GM19025 (cell line): Measurements from ENCODE around the gene DCST2.
"Not testable (repeated sequence)": the region's sequence is repeated elsewhere in the genome, so short reads cannot be mapped to it uniquely, and the experiment has no call there.

ENCODE experiments used
- ATAC-seq: cut with Tn5 transposase; IDR thresholded peaks from one replicate; pipeline ENCODE4 v1.9.1; 2021; ENCODE audit warnings: mild to moderate bottlenecking, low read depth, moderate library complexity; ENCODE audit not compliant: unreplicated experiment

Gene DCST2

GRCh38 chr1:155000726-155001424, 32.7 kb downstream of the DCST2 start:
- ATAC-seq: peak; percentile 31

GRCh38 chr1:155000411-155000725, 33.2 kb downstream of the DCST2 start:
- no peak for ATAC-seq

- ATAC-seq: no peak
These were observed 33.8 kb downstream of the DCST2 start for GRCh38 chr1:154999571-155000410.

- ATAC-seq: no peak
These were observed 34.6 kb downstream of the DCST2 start for GRCh38 chr1:154998818-154999570.

GRCh38 chr1:154998201-154998780, 35.3 kb downstream of the DCST2 start:
- ATAC-seq: no peak

- ATAC-seq: no peak
These were observed 36.4 kb downstream of the DCST2 start for GRCh38 chr1:154996966-154997701.

GRCh38 chr1:154995301-154995983, 38.1 kb downstream of the DCST2 start:
- not testable (repeated sequence) for ATAC-seq

GRCh38 chr1:154994591-154994990, 39.0 kb downstream of the DCST2 start:
- ATAC-seq: no peak

- ATAC-seq: no peak
These were observed 39.4 kb downstream of the DCST2 start for GRCh38 chr1:154994269-154994587.

GRCh38 chr1:154993572-154994268, 39.9 kb downstream of the DCST2 start, which contains the start of gene LENEP:
Gene LENEP (plus strand): TSS chr1:154993586. CDS start chr1:154993608, 22 bp downstream.
- no peak for ATAC-seq

- no peak for ATAC-seq
These were observed 40.6 kb downstream of the DCST2 start for GRCh38 chr1:154992721-154993571.

GRCh38 chr1:154990276-154990675, 43.3 kb downstream of the DCST2 start:
- no peak for ATAC-seq

- ATAC-seq: no peak
These were observed 44.3 kb downstream of the DCST2 start for GRCh38 chr1:154989195-154989860.

GRCh38 chr1:154988058-154988954, 45.3 kb downstream of the DCST2 start:
- ATAC-seq: no peak

- ATAC-seq: no peak
These were observed 46.3 kb downstream of the DCST2 start for GRCh38 chr1:154987326-154987725.

- ATAC-seq: not testable (repeated sequence)
These were observed 46.8 kb downstream of the DCST2 start for GRCh38 chr1:154986736-154987135.
